GM19324 (cell line): Measurements from ENCODE around the gene XIRP1.
A peak's percentile ranks its signal among the peaks of the same experiment; 100 is the strongest.

Experiments used
- ATAC-seq: cut with Tn5 transposase; IDR thresholded peaks from one replicate; pipeline ENCODE4 v1.9.1; 2021; ENCODE audit warnings: mild to moderate bottlenecking, moderate library complexity; ENCODE audit not compliant: unreplicated experiment, low FRiP score

The XIRP1 gene

DNA sequence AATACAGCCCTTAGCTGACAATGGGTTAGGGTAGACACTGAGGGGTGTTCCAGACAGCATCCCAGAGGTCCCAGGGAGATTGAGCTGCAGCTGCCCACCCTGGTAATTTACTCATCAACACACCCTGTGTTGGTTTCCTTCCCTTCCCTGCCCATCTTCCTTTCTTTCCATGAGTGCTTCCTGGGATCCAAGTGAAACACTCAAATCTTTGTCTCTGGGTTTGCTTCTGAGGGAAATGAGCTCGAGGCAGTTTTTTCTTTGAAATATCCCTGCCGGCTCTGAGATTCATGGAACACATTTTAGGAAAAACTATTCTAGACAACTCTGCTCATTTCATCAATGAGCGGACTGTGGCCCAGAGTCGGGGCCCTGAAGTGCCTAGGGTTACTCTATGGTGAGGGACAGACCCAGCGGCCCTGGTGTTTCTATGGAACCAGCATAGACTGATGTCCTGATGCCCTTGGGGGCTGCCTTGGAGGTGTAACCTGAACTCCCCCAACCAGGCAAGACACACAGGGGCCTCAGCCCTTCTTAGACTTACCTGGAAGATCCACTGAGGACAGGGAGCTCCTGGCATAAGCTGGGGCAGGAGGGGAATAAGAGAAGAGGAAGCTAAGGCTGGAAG is 24.1 kb downstream of the XIRP1 start:
- ATAC-seq: no peak

GRCh38 chr3:39166932-39167532 is 25.4 kb downstream of the XIRP1 start:
- ATAC-seq: no peak

- ATAC-seq: no peak
These were observed 26.2 kb downstream of the XIRP1 start for GRCh38 chr3:39166134-39166710.

DNA sequence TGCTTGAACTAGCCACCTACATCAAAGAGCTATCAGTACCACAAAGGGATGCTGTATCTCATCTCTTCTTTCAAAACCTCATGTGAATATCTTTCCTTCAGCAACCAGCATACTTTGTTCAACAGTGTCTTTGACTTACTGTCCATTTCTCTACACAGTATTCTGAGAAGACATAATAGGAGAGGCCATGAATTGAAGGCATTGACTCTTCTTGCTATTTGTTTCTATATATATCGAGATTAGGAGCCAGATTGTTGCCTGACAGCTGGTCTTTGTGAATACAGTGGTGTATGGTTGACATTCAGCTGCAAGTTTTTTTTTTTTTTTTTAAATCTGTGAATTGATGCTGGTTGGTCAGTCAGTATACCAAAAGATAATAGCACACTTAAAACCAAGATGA is 26.9 kb downstream of the XIRP1 start:
- no peak for ATAC-seq

- ATAC-seq: no peak
These were observed 28.0 kb downstream of the XIRP1 start for GRCh38 chr3:39164414-39164813.

- no peak for ATAC-seq
These were observed 34.2 kb downstream of the XIRP1 start for GRCh38 chr3:39158148-39158715.

GRCh38 chr3:39157359-39157758 is 35.0 kb downstream of the XIRP1 start:
- no peak for ATAC-seq

DNA sequence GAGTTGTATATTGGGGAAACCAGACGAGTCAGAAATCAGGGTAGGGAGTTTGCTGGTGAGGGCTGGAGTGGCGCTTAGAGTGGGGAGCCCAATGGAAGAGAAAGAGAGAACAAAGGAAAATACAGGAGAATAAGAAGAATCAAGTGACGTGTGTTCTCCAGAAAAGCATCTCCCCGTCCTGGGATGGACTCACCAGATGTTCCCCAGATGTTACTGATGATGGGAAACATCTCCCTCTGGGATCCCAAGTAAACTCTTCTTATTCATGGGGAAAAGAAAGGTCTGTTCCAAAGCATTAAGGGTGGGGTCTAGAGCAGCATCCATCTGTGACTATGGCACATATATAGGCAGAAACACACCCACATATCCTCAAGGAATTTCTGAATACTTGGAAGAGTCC is 36.0 kb downstream of the XIRP1 start:
- no peak for ATAC-seq

DNA sequence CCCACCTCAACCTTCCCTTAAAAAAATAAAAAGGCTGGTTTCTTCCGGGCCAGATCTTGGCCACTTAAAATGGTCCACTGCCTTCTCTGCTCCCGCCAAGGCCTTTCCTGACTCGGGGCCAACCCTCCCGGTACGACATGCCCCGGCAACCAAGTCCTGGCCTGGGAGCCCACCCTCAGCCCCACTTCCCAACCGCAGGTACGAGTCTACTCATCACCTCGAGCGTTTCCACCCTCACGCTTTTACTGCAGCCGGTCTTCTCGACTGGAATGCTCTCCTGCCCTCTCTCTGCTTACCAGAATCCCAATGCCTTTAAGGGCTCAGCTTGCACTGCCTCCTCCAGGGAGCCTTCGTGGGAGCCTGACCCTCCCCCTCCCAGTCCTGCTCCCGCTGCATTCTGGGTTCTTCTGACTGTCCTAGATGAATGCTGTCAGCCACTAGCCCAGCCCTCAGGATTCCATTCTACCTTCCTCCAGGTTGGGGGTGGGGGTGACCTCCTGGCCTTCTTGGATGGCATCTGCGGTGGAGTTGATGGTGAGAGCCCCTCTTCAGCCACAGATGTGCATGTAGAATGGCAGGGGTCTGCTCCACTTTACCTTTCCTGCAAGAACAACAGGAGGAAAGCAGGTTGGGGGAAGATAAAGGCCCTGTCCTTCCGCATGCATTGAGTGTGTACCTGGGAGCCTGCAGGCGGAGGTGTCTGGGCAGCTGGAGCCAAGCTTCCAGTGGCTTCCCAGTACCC is 37.9 kb downstream of the XIRP1 start:
- ATAC-seq: no peak

DNA sequence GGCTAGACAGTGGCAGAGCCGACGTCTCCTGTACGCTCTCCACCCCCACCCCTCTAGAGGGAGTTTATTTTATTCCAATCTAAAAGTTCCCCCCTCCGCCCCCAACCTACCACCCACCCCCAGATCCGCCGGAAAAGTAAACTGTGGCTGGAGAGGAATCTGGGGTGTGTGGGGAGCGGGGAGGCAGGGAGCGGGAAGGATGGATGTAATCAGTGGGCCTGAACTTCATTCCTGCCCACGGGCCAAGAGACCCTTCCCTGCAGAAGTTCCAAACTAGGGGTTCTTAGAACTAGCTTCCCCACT is 38.5 kb downstream of the XIRP1 start:
- no peak for ATAC-seq

GRCh38 chr3:39150803-39151631 is 41.4 kb downstream of the XIRP1 start:
- no peak for ATAC-seq

DNA sequence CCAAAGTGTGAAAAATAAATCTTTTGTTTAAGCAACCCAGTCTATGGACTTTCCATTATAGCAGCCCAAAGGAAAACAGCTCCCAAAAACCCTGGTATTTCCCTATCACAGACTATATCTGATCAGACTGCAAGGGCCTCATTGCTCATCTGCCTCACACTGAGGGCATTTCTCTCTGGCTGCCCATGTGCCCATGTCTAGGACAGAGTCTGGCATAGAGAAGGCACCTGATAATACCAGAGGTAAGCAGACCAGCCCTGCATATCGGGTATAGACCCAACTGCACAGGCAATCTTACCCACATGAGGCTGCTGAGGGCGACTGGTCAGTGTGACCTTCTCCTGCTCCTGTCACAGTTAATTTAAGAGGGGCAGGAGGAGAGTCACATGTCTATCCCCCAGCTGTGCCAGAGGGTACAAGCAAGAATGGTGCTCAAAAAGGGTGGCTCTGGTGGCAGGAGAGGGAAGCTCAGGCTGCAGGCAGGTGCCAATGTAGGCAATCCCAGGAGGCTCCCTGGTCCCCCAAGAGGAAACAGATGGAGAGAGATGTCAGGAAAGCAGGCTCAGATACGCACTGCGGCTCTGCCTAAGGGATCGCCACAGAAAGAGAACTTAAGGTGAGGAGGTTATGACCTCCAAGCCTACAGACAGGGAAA is 42.1 kb downstream of the XIRP1 start:
- ATAC-seq: no peak

- ATAC-seq: no peak
These were observed 42.8 kb downstream of the XIRP1 start for GRCh38 chr3:39149498-39150147.

GRCh38 chr3:39149059-39149455 is 43.3 kb downstream of the XIRP1 start:
- ATAC-seq: no peak

DNA sequence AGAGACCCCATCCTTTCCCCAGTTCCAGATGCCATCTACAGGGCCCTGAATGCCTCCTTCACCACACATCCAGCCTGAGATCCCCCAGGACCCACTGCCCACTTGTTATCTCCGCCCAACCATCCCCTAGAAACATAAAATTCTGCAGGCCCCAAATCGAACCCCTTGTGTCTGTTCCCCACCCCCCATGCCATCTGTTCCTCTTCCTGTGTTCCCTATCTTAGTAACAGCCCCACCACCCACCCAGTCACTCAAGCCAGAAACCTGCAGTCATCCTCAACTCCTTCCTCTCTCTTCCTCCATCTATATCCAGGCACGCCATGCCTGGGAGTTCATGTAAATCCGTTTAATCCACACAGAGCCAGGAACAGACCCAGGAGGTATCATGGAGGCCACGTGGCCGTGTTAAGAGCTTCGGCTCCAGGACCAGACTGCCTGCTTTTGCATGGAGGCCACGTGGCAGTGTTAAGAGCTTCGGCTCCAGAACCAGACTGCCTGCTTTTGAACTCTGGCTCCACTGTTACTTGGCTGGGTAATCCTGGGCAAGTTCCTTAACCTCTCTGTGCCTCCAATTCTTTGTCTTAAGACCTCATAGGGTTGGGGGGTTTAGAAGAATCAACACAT is 43.8 kb downstream of the XIRP1 start:
- ATAC-seq: no peak

DNA sequence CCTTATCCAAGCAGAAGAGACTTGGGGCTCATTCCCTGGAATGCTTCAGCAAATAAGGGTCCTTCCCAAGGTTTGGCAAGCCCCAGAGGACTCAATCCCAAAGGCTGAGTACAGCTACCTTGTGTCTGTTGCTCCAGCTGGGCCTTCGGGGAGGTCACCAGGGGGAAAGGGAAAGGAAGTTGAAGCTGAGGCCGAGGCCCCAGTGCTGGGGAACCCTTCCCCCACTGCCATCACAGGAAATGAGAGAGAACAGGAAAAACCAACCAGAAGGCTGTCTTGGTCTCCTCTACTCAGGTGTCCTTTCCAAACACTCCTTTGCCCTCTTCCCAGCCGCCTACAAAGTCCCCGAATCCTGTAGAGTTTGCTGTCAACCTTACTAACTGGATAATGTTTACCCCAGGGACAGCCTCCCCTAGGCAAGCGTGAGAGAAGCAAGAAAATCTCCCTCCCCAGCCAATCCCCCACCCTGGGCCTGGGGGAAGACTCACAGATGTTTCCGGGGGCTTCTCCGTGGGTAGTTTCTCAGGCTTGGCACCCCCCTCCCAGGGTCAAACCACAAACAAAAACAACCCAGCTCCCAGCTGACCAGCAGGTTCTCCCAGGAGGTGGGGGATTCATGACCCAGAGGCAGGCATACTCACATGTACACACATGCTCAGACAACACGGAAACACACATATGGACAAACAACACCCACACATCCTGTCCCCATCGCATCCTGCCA is 44.5 kb downstream of the XIRP1 start:
- peak; percentile 29 for ATAC-seq

DNA sequence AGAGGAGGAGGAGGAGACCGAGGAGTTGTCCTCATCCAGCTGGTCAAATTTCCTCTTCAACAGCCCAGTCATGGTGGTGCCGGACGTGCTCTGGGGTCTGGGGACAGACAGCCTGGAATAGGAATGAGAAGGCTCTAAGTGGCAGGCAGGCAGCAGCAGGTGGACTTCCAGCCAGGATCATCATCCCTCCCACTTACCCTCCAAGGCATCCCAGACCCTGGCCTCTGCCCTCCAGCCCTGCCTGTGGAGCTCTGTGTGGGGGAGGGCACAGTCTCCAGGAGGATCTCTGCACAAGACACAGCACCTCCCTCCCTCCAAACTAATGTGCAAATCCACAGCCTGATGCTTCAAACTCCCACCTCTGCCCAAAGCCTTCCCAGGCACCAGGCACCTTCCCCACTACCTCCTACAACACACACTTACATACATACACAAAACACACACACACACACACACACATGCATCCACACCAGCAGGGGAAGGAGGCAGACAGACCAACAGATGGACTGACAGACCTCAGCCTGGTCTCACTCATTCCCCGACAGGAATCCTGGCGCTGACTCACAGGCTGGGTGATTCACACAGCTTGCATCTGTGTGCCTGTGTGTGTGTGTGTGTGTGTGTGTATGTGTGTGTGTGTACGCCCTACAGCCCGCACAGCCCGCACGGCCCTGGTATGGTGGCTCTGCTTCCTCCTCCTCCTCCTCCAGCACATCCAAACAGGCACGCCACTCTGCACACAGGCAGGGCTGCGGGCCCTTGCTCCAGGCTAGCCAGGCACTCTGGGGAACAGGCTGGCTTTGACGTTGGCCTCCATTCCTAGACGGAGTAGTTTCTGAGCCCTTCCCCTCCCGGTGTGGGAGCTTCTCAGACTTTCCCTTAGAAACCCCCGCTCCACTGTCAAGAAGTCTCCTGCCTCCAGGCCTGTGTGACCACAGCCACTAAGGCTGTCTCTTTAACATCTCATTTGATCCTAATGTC is 45.5 kb downstream of the XIRP1 start:
- peak; percentile 4 for ATAC-seq
